Kidney (tissue), 14 donors: ENCODE measurements around the gene UNC93A. TPM values are rescaled to one million over a fixed set of nuclear protein-coding genes. Genes with fewer than 3 reads are reported as not detected.

Source experiments
- DNase-seq, 5 donors: peaks; one replicate each; pipeline ENCODE4 v3.0.0-alpha.2; 2013 to 2020
- FAIRE-seq: peaks from 2 replicates; lab custom pipeline; 2012; peaks lifted over from hg19 to GRCh38; lab: Jason Lieb, UNC
- H3K27ac ChIP-seq, 2 donors: one replicate each; pipeline ENCODE4 v1.7.0; 2013; ENCODE audit warnings: low read depth in 2 of 2, low read length in 2 of 2, inconsistent platforms in 1 of 2
- H3K27me3 ChIP-seq: one replicate; pipeline ENCODE4 v1.7.1; 2013; ENCODE audit warnings: low read length, inconsistent platforms; ENCODE audit not compliant: control insufficient read depth, insufficient read depth
- H3K36me3 ChIP-seq, 3 donors: one replicate each; pipeline versions ENCODE4 v1.7.0 to v1.7.1; 2013; ENCODE audit warnings: low read length in 3 of 3, control low read depth in 1 of 3, inconsistent platforms in 1 of 3; ENCODE audit not compliant: insufficient read depth in 3 of 3, control insufficient read depth in 2 of 3
- H3K4me1 ChIP-seq, 3 donors: one replicate each; pipeline versions ENCODE4 v1.7.0 to v1.7.1; 2013; ENCODE audit warnings: low read length in 3 of 3, inconsistent platforms in 1 of 3, low read depth in 1 of 3; ENCODE audit not compliant: control insufficient read depth in 2 of 3, insufficient read depth in 2 of 3
- H3K4me3 ChIP-seq, 3 donors: one replicate each; pipeline versions ENCODE4 v1.7.0 to v1.8.1; 2013; ENCODE audit warnings: low read length in 3 of 3, control low read depth in 1 of 3, inconsistent platforms in 1 of 3
- H3K9ac ChIP-seq, 3 donors: one replicate each; pipeline versions ENCODE4 v1.7.0 to v1.7.1; 2013; ENCODE audit warnings: low read length in 3 of 3, control low read depth in 1 of 3, inconsistent platforms in 1 of 3
- H3K9me3 ChIP-seq, 3 donors: one replicate each; pipeline versions ENCODE4 v1.7.0 to v1.7.1; 2013; ENCODE audit warnings: low read length in 3 of 3, control low read depth in 1 of 3, inconsistent platforms in 1 of 3; ENCODE audit not compliant: control insufficient read depth in 2 of 3, insufficient read depth in 1 of 3
- CTCF ChIP-seq: IDR thresholded peaks from 3 replicates; pipeline ENCODE4 v1.5.1; 2012; ENCODE audit warnings: mild to moderate bottlenecking, moderate library complexity, borderline replicate concordance; ENCODE audit not compliant: insufficient read depth; ENCODE audit errors: extremely low read depth
- intact Hi-C: fragments of 100-400 bp; cut with DNase I; formaldehyde crosslinking; loops from one replicate; pipeline ENCODE4 v1.11.1; 2022
- polyA plus RNA-seq: library from polyadenylated mRNA; stranded (reverse); fragments of 350-450 nt; fragmentation: Illumina TruSeq; extraction: RNeasy Lipid Tissue Mini Kit (QIAGEN cat#74804); gene quantifications from one replicate; pipeline ENCODE4 v1.2.3, GENCODE V29; 2014; ENCODE audit warnings: low read depth, low replicate concordance; ENCODE audit not compliant: insufficient read depth
- total RNA-seq: library from RNA; stranded (reverse); fragmentation: NEBNext Ultra II Directional; extraction: Animal tissue kit (Norgen Biotek cat#: 25700); gene quantifications from one replicate; pipeline ENCODE4 v1.2.1, GENCODE V29; 2021
- donor health status: control.
- donor health status: control.
- donor health status: control.
- donor health status: control.
- donor health status: control.
- donor health status: DM: yes; HTN: yes; CAD: no.
- donor health status: Normal renal cell carcinoma (clear cell type).

UNC93A gene
- total and polyA plus RNA-seq, 2 donors from 2014 or later = 0.56 TPM; not detected in 1

- TF ChIP-seq CTCF = no peak
- no peak for FAIRE-seq
- no peak for DNase-seq
- Histone ChIP-seq H3K27me3 (no peaks in the 10 kb centered on the region), H3K36me3 (no peaks in the 10 kb centered on the region), H3K9me3 (no peaks in the 10 kb centered on the region), H3K4me3 (no peak overlapping the region), H3K9ac (no peak overlapping the region), H3K4me1 (peaks cover 0 to 3% (median 0%) of the 10 kb centered on the region in 3 donors), H3K27ac (no peak overlapping the region)
- intact Hi-C loops = no loop called here
Observed at GRCh38 chr6:167345960-167346359, 54.8 kb downstream of the UNC93A start.

- Histone ChIP-seq H3K4me3 (no peak overlapping the region), H3K4me1 (peaks cover 0 to 7% (median 0%) of the 10 kb centered on the region in 3 donors), H3K27ac (no peak overlapping the region), H3K27me3 (no peaks in the 10 kb centered on the region), H3K36me3 (no peaks in the 10 kb centered on the region), H3K9ac (no peak overlapping the region), H3K9me3 (no peaks in the 10 kb centered on the region)
- FAIRE-seq = no peak
- intact Hi-C loops = no loop called here
- no peak for TF ChIP-seq CTCF
- peak in 2 of 5 donors; percentile 19 to 44 for DNase-seq
Observed at GRCh38 chr6:167347226-167347625, 56.1 kb downstream of the UNC93A start.

GRCh38 chr6:167349631-167350274 lies 58.6 kb downstream of the UNC93A start:
- peaks cover 0 to 7% (median 0%) of the 10 kb centered on the region in 3 donors for H3K4me1 ChIP-seq
- H3K9ac ChIP-seq = no peak overlapping the region
- FAIRE-seq (no peak), DNase-seq (peak in 2 of 5 donors; percentile 38 to 68)
- H3K9me3 ChIP-seq = peaks cover 0 to 4% (median 0%) of the 10 kb centered on the region in 3 donors
- intact Hi-C loops = no loop called here
- no peak overlapping the region for H3K4me3 ChIP-seq
- no peak for TF ChIP-seq CTCF
- no peaks in the 10 kb centered on the region for H3K27me3 ChIP-seq
- no peak overlapping the region for H3K27ac ChIP-seq
- no peaks in the 10 kb centered on the region for H3K36me3 ChIP-seq
